ENCODE data around the gene TMEM109.

The TMEM109 gene

GRCh38 chr11:60932605-60933356 lies 18.8 kb downstream of the TMEM109 start:
- DNase-seq (ENCODE audit: low read depth), result no peak
- H3K4me3 ChIP-seq (replicated peaks; ENCODE audit: low read depth, low read length), result no peak overlapping the region
- TF ChIP-seq CTCF (IDR thresholded peaks at IDR 0.05; ENCODE audit: low read length, missing control alignments), result no peak

- TF ChIP-seq CTCF (IDR thresholded peaks at IDR 0.05; ENCODE audit: low read length, missing control alignments), result no peak
- no peak overlapping the region for H3K4me3 ChIP-seq (replicated peaks; ENCODE audit: low read depth, low read length)
- DNase-seq (ENCODE audit: low read depth), result no peak
Observed at GRCh38 chr11:60933416-60934123, 19.6 kb downstream of the TMEM109 start.

DNA sequence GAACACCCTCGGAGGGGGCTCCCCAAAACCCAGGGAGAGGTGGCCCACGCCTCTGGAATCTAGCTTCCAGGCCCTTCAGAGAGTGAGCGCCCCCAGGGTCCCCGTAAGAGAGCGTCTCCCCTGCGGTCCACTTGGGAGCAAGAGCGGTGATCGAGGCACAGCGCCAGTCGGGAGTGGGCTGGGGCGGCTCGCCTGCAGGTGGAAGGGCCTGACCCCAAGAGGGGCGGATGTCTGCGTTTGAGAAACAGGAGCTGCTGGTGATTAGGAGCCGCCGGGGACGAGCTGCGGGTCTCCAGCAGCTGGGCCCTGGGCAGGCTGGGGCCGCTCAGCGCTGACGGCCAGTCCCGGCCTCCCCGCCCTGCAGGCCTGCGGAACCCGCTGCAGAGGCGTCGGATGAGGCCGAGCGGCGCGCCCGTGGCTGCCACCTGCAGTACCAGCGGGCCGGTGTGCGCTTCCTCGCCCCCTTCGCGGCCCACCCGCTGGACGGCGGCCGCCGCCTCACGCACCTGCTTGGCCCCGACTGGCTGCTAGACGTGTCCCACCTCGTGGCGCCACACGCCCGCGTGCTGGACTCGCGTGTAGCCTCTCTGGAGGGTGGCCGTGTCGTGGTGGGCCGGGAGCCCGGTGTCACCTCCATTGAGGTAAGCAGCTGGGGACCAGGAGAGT lies 20.3 kb downstream of the TMEM109 start:
- TF ChIP-seq CTCF (IDR thresholded peaks at IDR 0.05; ENCODE audit: low read length, missing control alignments), result no peak
- no peak for DNase-seq (ENCODE audit: low read depth)
- H3K4me3 ChIP-seq (replicated peaks; ENCODE audit: low read depth, low read length), result no peak overlapping the region

DNA sequence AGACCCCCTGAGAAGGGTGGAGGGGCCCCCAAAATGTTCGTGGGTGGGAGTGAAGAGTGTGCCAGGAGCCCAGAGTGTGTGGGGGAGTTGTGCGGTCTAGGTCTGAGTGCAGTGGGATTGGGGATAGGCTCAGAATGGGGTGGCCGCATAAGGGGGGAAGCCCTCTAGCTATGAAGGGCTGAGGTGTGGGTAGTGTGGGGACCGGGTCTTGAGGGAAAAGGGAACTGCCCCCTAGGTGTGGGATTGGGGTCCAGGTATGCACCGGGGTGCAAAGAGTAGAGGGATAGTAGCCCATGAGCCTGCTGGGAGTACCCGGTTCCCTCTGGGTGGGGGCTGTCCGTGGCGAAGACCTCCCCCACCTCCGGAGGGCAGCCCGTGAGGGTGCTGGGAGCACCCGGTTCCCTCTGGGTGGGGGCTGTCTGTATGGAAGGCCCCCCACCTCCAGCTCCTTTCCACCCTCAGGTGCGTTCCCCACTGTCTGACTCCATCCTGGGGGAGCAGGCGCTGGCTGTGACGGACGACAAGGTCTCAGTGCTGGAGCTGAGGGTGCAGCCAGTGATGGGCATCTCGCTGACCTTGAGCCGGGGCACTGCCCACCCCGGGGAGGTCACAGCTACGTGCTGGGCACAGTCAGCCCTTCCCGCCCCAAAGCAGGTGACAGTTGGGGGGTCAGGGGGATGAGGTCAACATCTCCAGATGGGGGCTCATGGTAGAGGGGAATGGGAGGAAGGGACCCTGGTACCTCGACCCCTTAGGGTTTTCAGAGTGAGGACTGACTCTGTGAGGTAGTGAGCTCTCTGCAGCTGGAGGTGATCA lies 21.0 kb downstream of the TMEM109 start:
- H3K4me3 ChIP-seq (replicated peaks; ENCODE audit: low read depth, low read length), result no peak overlapping the region
- no peak for DNase-seq (ENCODE audit: low read depth)
- TF ChIP-seq CTCF (IDR thresholded peaks at IDR 0.05; ENCODE audit: low read length, missing control alignments), result no peak

GRCh38 chr11:60935676-60936442 lies 21.9 kb downstream of the TMEM109 start:
- H3K4me3 ChIP-seq (replicated peaks; ENCODE audit: low read depth, low read length), result no peak overlapping the region
- TF ChIP-seq CTCF (IDR thresholded peaks at IDR 0.05; ENCODE audit: low read length, missing control alignments), result no peak
- no peak for DNase-seq (ENCODE audit: low read depth)

All from fibroblast of pulmonary artery (primary cell).